KOPT-K1 (cell line): Measurements from ENCODE around the gene IL1RAPL1.

Experiments used
- H3K27ac ChIP-seq: fragments of 200-600 bp; sonication (generic); 2 replicates; pipeline ENCODE4 v1.5.1; 2016; ENCODE audit warnings: antibody characterized with exemption, mild to moderate bottlenecking, low read depth, low read length; ENCODE audit not compliant: poor library complexity, severe bottlenecking
- H3K36me3 ChIP-seq: fragments of 200-600 bp; sonication (generic); 2 replicates; pipeline ENCODE4 v1.5.1; 2017; ENCODE audit warnings: antibody characterized with exemption, mild to moderate bottlenecking, low read length, moderate library complexity; ENCODE audit not compliant: insufficient read depth
- H3K9me3 ChIP-seq: fragments of 200-600 bp; sonication (generic); 2 replicates; pipeline ENCODE4 v1.5.1; 2017; ENCODE audit warnings: antibody characterized with exemption, low read length, mild to moderate bottlenecking; ENCODE audit not compliant: insufficient read depth, poor library complexity, severe bottlenecking

Gene IL1RAPL1

DNA sequence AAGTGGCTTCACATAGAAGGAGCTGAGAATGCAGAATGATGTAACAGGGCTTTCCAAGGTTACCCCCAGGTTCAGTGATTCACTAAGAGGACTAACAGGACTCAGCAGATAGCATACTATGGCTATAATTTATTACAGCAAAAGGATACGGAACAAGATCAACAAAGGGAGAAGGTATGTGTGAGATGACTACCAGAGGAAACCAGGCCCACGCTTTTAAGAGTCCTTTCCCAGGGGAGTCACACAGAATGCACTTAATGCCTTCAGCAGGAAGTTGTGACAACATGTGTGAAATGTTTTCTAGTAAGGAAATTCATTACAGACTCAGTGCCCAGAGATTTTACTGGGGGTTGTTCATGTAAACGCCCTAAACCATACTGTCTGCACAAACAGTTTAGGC is 1254.5 kb downstream of the IL1RAPL1 start:
- Histone ChIP-seq H3K9me3 (no peaks in the 10 kb centered on the region), H3K27ac (no peak overlapping the region), H3K36me3 (no peaks in the 10 kb centered on the region)

DNA sequence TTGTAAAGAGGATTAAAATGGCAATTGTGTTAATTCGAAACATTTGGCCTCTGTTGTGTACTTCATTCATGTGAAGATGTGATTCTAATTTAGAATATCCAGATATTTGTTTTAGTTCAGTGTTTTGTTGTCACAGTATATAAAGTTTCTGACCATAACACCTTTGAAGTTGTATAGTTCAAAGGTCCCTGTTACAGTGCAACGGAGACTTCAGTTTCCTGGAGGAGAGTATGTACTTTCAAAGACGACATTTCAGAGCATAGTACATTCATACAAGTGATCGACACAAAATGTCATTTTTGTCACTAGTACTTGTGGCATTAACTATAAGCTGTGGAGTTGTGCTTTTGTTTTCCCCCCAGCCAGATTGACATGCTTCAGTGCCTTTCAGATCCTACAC is 1255.3 kb downstream of the IL1RAPL1 start:
- Histone ChIP-seq H3K9me3 (no peaks in the 10 kb centered on the region), H3K27ac (no peak overlapping the region), H3K36me3 (no peaks in the 10 kb centered on the region)

DNA sequence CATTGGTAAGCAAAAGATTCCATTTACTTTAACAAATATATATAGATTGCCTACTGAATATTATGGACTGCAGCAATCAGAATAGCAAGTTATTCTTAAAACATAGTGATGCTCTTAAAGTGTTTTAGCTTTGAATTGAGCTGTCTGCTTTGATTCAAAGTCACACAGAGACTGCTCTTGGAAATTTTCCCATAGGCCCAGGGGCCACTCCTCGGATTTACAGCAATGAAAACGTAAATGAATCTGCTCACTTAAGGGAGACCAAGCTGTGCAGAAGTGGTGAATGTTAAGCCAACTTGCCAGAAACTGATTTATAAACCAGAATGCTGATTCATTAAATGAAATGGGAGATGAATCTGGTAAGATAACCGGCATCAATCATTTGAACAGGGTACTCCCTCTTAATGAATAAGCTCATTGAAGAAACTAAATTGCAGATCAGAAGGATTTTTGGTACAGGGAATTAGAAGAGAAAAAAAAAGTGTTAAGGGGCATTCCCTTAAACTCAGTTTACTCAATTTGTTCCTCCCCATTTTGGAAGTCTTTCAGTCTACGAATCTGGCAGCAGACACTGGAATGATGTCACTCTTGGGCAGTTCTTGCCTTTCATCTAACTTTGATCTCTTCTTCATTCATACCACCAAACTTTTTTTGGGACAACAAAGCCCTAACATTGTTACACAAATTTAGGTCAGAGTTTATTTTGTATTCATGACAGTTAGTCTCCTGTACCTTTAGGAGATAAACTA is 1264.8 kb downstream of the IL1RAPL1 start:
- no peaks in the 10 kb centered on the region for H3K36me3 ChIP-seq
- H3K9me3 ChIP-seq, result no peaks in the 10 kb centered on the region
- no peak overlapping the region for H3K27ac ChIP-seq

DNA sequence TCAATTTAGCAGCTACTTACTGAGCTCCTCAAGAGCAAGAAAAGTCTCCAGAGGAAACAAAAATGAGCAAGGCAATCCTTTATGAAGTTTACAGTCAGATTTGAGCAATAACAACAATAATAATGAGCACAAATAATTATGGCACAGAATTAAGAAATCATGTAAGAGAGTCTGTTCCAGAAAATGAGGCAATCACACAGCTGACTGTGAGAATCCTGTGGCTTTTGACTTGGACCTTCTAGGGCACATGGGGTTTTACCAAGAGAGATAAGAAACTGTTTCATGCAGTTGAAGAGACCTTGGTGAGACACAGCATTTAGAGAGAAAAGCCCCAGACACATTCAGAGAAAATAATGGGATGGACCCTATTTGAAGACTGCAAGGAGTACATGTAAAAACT is 1265.5 kb downstream of the IL1RAPL1 start:
- Histone ChIP-seq H3K36me3 (no peaks in the 10 kb centered on the region), H3K27ac (no peak overlapping the region), H3K9me3 (no peaks in the 10 kb centered on the region)

DNA sequence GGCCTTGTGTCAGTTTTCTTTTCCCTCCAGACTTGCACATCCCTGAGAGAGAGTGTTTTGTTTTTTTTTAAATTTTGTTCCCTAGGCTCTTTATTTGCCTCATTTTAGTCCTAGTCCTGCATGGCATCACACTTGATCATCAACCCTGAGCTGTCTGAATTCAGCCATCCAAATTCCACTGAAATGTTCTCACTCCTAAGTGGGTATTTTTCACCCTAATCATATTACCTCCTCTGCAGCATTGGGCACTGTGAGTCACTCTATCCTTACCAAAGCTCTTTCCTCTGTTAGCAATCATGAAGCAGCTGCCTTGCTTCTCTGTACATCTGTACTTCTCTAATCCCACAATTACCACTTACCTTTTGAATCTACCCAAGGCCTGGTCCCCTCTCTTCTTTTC is 1271.5 kb downstream of the IL1RAPL1 start:
- no peaks in the 10 kb centered on the region for H3K36me3 ChIP-seq
- H3K27ac ChIP-seq, result no peak overlapping the region
- no peaks in the 10 kb centered on the region for H3K9me3 ChIP-seq

DNA sequence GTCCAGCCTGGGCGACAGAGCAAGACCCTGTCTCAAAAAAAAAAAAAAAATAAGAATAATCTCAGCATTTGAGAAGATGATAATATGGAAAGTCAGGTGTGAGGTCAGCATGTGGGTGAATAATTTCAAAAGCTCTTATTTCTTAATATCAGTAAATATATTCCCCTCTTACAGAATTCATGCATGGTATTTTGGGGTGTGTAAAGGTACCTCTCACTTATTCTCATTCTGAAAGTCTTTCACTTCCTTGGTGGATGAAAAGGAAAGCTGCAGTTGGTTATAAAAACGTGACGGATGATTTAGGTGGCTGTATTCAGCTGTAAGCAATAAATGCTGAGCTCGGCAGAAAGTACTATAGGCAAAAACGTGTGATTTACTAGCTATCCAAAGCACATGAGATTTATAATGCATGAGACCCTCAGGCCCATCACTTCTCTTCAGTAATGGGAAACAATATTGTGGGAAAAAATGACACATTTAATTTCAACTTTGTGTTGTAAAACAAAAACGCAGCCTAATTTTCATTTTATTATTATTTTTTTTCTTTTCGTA is 1275.0 kb downstream of the IL1RAPL1 start:
- Histone ChIP-seq H3K9me3 (no peaks in the 10 kb centered on the region), H3K36me3 (no peaks in the 10 kb centered on the region), H3K27ac (no peak overlapping the region)

DNA sequence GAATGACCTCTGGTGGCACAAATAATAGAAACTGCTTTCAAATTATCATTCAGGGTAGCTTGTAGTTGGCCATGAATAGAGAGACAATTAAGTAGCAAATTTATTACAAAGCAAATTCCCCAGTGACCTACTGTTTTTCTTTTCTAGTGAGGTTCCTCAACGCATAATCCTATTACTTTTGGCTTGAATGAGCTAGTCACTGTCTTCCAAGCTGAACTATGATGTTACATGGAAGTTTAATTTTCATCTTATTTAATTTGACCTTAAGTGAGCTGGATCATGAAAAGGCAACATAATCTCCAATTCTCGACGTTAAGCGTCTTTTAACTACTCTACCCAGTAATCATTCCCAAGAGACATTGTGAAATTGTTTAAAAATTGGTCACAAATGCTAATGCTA is 1280.7 kb downstream of the IL1RAPL1 start:
- Histone ChIP-seq H3K36me3 (no peaks in the 10 kb centered on the region), H3K27ac (no peak overlapping the region), H3K9me3 (no peaks in the 10 kb centered on the region)

DNA sequence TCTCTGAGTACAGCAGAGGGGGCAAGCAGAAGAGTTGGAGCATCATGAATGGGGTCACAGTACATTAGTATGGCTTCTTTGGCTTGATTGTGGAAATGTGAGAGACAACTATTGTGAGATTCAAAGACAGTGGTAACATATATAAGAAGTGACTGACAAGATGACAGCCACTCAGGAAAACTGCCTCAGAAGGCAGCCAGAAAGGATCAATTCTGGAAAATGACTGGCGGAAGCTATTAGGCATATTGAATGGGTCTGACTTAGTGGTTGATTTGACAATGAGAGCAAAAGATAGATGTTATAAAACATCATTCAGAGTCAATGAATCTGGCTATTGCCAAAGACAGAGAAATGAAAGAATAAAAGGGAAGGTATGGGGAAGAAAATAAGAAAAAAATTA is 1282.6 kb downstream of the IL1RAPL1 start:
- Histone ChIP-seq H3K36me3 (no peaks in the 10 kb centered on the region), H3K9me3 (no peaks in the 10 kb centered on the region), H3K27ac (no peak overlapping the region)

DNA sequence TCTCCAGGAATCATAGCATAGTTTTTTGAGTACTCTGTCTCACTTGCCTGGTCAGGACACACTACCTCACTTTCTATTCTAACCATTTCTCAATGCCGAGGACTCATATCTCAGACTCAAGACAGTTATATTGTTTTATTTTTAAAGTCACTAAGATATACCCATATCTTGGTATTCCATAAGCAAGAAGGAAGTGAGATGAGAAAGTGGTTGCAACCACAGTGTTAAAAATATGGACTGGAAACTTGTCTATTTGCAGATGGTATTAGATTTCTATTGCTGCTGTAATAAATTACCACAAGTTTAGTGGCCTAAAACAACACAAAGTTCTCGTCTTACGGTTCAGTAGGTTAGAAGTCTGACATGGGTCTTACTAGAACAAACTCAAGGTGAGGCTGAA is 1283.4 kb downstream of the IL1RAPL1 start:
- Histone ChIP-seq H3K36me3 (no peaks in the 10 kb centered on the region), H3K27ac (no peak overlapping the region), H3K9me3 (no peaks in the 10 kb centered on the region)

DNA sequence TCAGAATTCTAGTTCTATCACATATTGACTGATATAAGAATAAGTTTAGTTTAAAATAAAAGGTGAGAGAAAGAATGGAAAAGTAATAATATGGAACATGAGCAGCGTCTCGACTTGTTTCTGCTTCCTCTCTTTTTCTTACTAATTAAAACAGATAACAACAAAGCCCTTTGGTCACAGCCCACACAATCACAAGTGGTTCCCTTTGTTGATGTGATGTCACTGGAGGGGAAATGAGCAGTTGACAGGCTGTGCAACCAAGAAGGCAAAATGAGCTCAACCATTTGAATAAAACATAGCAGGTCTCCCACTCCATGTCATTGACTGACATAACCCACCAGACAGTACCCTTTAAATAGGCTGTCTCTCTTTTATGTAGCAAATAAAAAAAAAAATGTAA is 1285.6 kb downstream of the IL1RAPL1 start:
- Histone ChIP-seq H3K36me3 (no peaks in the 10 kb centered on the region), H3K27ac (no peak overlapping the region), H3K9me3 (no peaks in the 10 kb centered on the region)

DNA sequence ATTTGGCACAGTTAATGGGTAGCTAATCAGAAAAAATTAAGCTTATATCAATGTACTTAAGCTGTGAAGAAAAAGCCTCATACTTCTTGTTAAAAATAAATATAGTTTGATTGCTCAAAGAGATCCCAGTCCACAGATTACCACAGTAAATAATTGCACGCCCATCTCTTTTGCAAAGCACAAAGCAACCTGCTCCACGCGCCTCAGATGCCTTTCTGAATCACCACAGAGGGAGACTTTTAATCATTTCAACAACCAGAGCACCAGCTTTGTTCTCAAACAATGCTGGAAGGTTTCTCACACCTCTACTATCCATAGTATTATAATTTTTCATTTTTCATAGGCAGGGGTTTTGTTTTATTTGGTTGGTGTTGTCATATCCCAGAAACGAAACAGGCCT is 1289.5 kb downstream of the IL1RAPL1 start:
- Histone ChIP-seq H3K9me3 (no peaks in the 10 kb centered on the region), H3K27ac (no peak overlapping the region), H3K36me3 (no peaks in the 10 kb centered on the region)

DNA sequence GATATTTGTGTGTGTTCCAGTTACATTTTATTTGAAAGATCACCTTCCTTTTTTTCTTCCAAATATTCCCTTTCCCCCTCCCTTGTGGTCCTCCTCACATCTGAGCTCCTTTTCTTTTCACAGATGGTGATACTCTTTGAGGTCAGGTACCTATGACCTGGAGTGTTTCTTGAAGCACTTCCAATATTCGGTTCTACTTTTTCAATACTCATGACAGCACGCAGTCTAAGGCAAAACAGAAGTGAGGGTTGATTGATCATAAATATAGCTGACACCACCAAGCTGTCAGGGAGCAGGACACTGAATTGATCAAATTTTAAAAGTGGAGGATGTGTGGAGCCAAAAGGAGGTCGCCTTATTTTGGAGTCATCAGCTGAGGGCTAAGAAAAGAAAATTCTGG is 1293.7 kb downstream of the IL1RAPL1 start:
- no peak overlapping the region for H3K27ac ChIP-seq
- no peaks in the 10 kb centered on the region for H3K36me3 ChIP-seq
- no peaks in the 10 kb centered on the region for H3K9me3 ChIP-seq

DNA sequence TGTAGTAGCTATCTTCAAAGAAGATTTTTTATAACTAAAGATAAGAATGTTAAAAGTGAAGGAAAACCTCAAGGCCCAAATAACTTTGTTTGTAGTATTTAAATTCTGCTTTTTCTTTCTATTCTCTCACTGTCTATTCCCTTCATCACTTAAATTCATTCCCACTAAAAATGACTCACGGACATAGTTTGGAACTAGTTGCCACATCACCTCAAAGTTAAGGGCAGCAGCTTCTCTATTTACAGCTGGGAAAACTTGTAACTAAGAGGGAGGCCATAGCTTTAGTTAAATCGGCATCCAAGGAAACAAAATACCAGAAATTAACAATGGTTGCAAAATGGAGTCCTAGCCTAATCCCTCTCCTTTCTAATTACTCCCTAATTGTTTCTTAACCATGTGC is 1302.8 kb downstream of the IL1RAPL1 start:
- H3K36me3 ChIP-seq, result no peaks in the 10 kb centered on the region
- no peaks in the 10 kb centered on the region for H3K9me3 ChIP-seq
- H3K27ac ChIP-seq, result no peak overlapping the region

DNA sequence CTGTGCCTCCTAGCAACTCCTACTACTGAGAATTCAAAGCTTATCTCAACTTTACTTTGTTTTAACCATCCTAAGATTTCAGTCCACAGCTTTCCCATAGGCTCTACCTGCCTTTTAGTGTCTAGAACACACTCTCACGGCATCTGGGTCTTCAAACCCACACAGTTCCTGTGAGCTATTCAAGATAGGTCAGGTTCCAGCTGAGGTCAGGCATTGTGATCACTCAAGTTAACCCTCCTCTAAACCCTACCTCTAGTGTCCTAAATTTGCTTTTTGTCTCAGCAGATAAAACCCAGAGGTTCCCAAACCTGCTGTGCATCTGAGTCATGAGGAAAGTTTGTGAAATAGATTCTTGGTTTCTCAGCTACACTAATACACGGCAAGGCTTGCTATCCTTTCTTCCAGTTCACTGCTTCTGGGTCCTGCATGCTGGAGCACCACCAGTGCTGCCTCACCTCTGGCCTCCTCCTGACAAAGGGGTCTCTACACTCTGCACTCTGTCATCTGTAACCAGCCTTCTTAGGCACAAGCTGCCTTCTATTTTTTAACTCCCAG is 1303.5 kb downstream of the IL1RAPL1 start:
- Histone ChIP-seq H3K27ac (no peak overlapping the region), H3K36me3 (no peaks in the 10 kb centered on the region), H3K9me3 (no peaks in the 10 kb centered on the region)

DNA sequence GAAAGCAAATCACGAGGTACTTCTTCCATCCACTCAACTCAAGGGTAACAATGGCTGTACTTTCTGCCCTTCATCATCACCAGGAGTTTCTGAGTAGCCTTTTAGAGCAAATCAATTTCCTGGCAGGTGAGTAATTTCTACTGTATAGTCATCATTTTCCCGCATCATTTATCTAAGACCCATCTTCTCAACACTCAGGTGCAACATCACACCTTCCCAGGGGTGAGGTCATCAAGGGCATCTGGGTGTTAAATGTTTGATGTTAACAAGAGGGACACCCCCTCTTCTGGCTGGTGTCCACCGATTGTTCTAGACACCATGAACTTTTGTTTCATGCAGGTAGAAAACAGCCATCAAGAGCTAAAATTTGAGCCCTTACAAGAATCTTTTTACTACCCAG is 1314.8 kb downstream of the IL1RAPL1 start:
- Histone ChIP-seq H3K9me3 (no peaks in the 10 kb centered on the region), H3K36me3 (no peaks in the 10 kb centered on the region)

DNA sequence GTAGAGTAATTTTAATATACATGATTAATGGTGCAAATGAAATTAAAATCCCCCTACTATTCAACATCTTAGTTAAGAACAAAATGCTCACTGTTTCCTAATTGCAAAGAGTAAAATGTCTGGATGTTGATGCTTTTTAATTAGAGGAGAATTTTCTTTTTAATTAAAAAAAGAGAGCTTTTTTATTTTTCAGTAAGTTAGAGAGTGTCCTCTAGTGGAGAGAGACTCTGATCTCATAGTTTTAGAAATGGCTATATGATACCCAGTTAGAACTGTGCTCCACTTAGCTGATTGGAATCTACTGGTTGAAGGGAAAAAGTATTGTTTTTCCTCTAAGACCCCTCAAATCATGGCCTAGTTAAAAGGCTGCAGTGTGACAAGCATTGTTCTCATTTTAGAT is 1316.1 kb downstream of the IL1RAPL1 start:
- no peaks in the 10 kb centered on the region for H3K9me3 ChIP-seq
- H3K36me3 ChIP-seq, result no peaks in the 10 kb centered on the region
- H3K27ac ChIP-seq, result no peak overlapping the region

More for the DNA sequence above, 1314.8 kb downstream of the IL1RAPL1 start:
- no peak overlapping the region for H3K27ac ChIP-seq
